RPMI8226 (cell line): ENCODE results near the gene RGL2.
"Not testable (repeated sequence)": the region's sequence is repeated elsewhere in the genome, so short reads cannot be mapped to it uniquely, and the experiment has no call there.

Experiments
- DNase-seq: peaks from one replicate; pipeline ENCODE4 v3.0.0-alpha.2; 2015

RGL2 gene

GRCh38 chr6:33272275-33273128, 26.2 kb downstream of the RGL2 start:
- DNase-seq, result no peak

- peak; percentile 99 for DNase-seq
These were observed 27.1 kb downstream of the RGL2 start, which contains the start of the genes RPS18 and VPS52 for GRCh38 chr6:33271468-33272274. Gene RPS18 (plus strand): TSS chr6:33272075. CDS start chr6:33272120, 45 bp downstream. Gene VPS52 (minus strand): TSS chr6:33271876. CDS start chr6:33271675, 201 bp downstream.

GRCh38 chr6:33271117-33271467, 27.6 kb downstream of the RGL2 start:
- DNase-seq, result peak; percentile 30

GRCh38 chr6:33264015-33264414, 34.7 kb downstream of the RGL2 start:
- no peak for DNase-seq

GRCh38 chr6:33262490-33262889, 36.3 kb downstream of the RGL2 start:
- DNase-seq, result not testable (repeated sequence)

- DNase-seq, result no peak
These were observed 39.7 kb downstream of the RGL2 start for GRCh38 chr6:33259032-33259431.

- DNase-seq, result no peak
These were observed 44.2 kb downstream of the RGL2 start for GRCh38 chr6:33254591-33254990.

GRCh38 chr6:33252759-33253158, 46.0 kb downstream of the RGL2 start:
- no peak for DNase-seq

- DNase-seq, result no peak
These were observed 47.2 kb downstream of the RGL2 start for GRCh38 chr6:33251395-33252012.

- no peak for DNase-seq
These were observed 48.0 kb downstream of the RGL2 start for GRCh38 chr6:33250731-33251130.

GRCh38 chr6:33249732-33250630, 48.8 kb downstream of the RGL2 start:
- no peak for DNase-seq

- peak; percentile 99 for DNase-seq
These were observed 49.6 kb downstream of the RGL2 start for GRCh38 chr6:33248932-33249731.

- peak; percentile 67 for DNase-seq
These were observed 50.2 kb downstream of the RGL2 start for GRCh38 chr6:33248643-33248931.

- DNase-seq, result peak; percentile 93
These were observed 50.6 kb downstream of the RGL2 start for GRCh38 chr6:33247977-33248642.

- DNase-seq, result no peak
These were observed 55.3 kb downstream of the RGL2 start for GRCh38 chr6:33243476-33243875.

GRCh38 chr6:33241968-33242367, 56.8 kb downstream of the RGL2 start:
- DNase-seq, result no peak
